ENCODE measurements around the gene WNT1. TPM values are rescaled to one million over a fixed set of nuclear protein-coding genes. Genes with fewer than 3 reads are reported as not detected.

The WNT1 gene
- total RNA-seq, 1 experiment from 2014 or later = not detected

GRCh38 chr12:49027846-49028555 lies 49.9 kb downstream of the WNT1 start:
- BruUV-seq (replicated peaks) = no TSS peak
- Mint-ChIP-seq H3K27ac (ENCODE audit: unreplicated experiment) (no peak overlapping the region), H3K4me1 (ENCODE audit: low read depth, unreplicated experiment) (no peaks in the 10 kb centered on the region), H3K4me3 (ENCODE audit: unreplicated experiment) (no peak overlapping the region), H3K36me3 (ENCODE audit: insufficient read depth, unreplicated experiment) (peaks cover 90% of the 10 kb centered on the region), H3K9me3 (ENCODE audit: unreplicated experiment) (no peaks in the 10 kb centered on the region), H3K27me3 (ENCODE audit: insufficient read depth, unreplicated experiment) (no peaks in the 10 kb centered on the region)
- DNase-seq = no peak
- Histone ChIP-seq H3K36me3 (ENCODE audit: control insufficient read depth, insufficient read depth, low read length) (peaks cover 16% of the 10 kb centered on the region), H3K4me3 (ENCODE audit: low read depth, low read length) (no peak overlapping the region), H3K9me3 (no peaks in the 10 kb centered on the region), H3K27me3 (replicated peaks; ENCODE audit: control insufficient read depth, insufficient read depth, low read length) (no peaks in the 10 kb centered on the region), H3K4me1 (no peaks in the 10 kb centered on the region)
- TF ChIP-seq CTCF (IDR thresholded peaks at IDR 0.05; ENCODE audit: insufficient read depth in 1 of 2, low read depth in 1 of 2, low read length in 1 of 2, severe bottlenecking in 1 of 2, unreplicated experiment in 1 of 2) = no peak
- POLR2A ChIA-PET = no interaction called here
- intact Hi-C loops (cut with micrococcal nuclease; ENCODE audit: unreplicated experiment) = no loop called here
- CTCF ChIA-PET = interaction anchor here (0.6 kb wide), 1 partner anchor 36 kb away, joined by 3 read pairs; no protein-coding TSS in a partner anchor

DNA sequence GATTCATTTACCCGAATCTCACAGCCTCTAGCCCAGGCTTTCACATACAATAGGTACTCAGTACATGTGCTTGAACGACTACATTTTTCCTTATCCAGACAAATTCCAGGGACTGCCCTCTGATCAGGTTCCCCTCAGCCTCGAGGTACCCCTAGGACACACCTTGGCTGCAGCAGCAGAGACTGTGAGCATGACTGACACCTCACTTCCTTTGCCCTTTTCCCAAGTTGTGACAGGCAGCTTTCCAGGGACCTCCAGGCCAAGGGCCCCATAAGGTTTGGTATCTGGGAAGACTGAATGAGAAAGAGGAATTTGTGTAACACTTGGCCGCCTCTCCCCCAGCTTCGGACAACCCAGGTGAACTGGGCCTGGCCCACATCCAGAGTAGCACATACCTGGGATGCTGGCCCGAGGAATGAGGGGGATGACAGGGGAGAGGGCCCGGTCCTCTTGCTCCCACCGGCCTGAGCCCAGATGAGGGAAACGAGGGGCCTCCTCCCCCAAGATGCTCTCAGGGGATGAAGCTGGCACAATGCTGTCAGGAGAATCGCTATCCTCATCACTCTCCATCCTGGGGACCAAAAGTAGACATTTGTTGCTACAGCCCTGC lies 50.6 kb downstream of the WNT1 start:
- Histone ChIP-seq H3K36me3 (ENCODE audit: control insufficient read depth, insufficient read depth, low read length) (peaks cover 16% of the 10 kb centered on the region), H3K4me3 (ENCODE audit: low read depth, low read length) (no peak overlapping the region), H3K4me1 (no peaks in the 10 kb centered on the region), H3K9me3 (no peaks in the 10 kb centered on the region), H3K27me3 (replicated peaks; ENCODE audit: control insufficient read depth, insufficient read depth, low read length) (no peaks in the 10 kb centered on the region)
- no peaks in the 10 kb centered on the region for H3K9me3 Mint-ChIP-seq (ENCODE audit: unreplicated experiment)
- H3K27ac Mint-ChIP-seq (ENCODE audit: unreplicated experiment) = no peak overlapping the region
- H3K4me1 Mint-ChIP-seq (ENCODE audit: low read depth, unreplicated experiment) = no peaks in the 10 kb centered on the region
- POLR2A ChIA-PET = no interaction called here
- no peak for TF ChIP-seq CTCF (IDR thresholded peaks at IDR 0.05; ENCODE audit: insufficient read depth in 1 of 2, low read depth in 1 of 2, low read length in 1 of 2, severe bottlenecking in 1 of 2, unreplicated experiment in 1 of 2)
- DNase-seq = no peak
- no peak overlapping the region for H3K4me3 Mint-ChIP-seq (ENCODE audit: unreplicated experiment)
- no peaks in the 10 kb centered on the region for H3K27me3 Mint-ChIP-seq (ENCODE audit: insufficient read depth, unreplicated experiment)
- intact Hi-C loops (cut with micrococcal nuclease; ENCODE audit: unreplicated experiment) = no loop called here
- CTCF ChIA-PET = no interaction called here
- H3K36me3 Mint-ChIP-seq (ENCODE audit: insufficient read depth, unreplicated experiment) = peaks cover 92% of the 10 kb centered on the region
- BruUV-seq (replicated peaks) = no TSS peak

GRCh38 chr12:49030119-49030518 lies 52.0 kb downstream of the WNT1 start:
- H3K9me3 ChIP-seq = no peaks in the 10 kb centered on the region
- Mint-ChIP-seq H3K9me3 (ENCODE audit: unreplicated experiment) (no peaks in the 10 kb centered on the region), H3K27me3 (ENCODE audit: insufficient read depth, unreplicated experiment) (no peaks in the 10 kb centered on the region), H3K4me1 (ENCODE audit: low read depth, unreplicated experiment) (no peaks in the 10 kb centered on the region), H3K36me3 (ENCODE audit: insufficient read depth, unreplicated experiment) (peaks cover 94% of the 10 kb centered on the region), H3K4me3 (ENCODE audit: unreplicated experiment) (no peak overlapping the region), H3K27ac (ENCODE audit: unreplicated experiment) (no peak overlapping the region)
- TF ChIP-seq CTCF (IDR thresholded peaks at IDR 0.05; ENCODE audit: insufficient read depth in 1 of 2, low read depth in 1 of 2, low read length in 1 of 2, severe bottlenecking in 1 of 2, unreplicated experiment in 1 of 2) = no peak
- ChIA-PET CTCF (no interaction called here), POLR2A (no interaction called here)
- H3K27me3 ChIP-seq (replicated peaks; ENCODE audit: control insufficient read depth, insufficient read depth, low read length) = no peaks in the 10 kb centered on the region
- no peak overlapping the region for H3K4me3 ChIP-seq (ENCODE audit: low read depth, low read length)
- no TSS peak for BruUV-seq (replicated peaks)
- no peak for DNase-seq
- intact Hi-C loops (cut with micrococcal nuclease; ENCODE audit: unreplicated experiment) = no loop called here
- no peaks in the 10 kb centered on the region for H3K4me1 ChIP-seq
- peaks cover 16% of the 10 kb centered on the region for H3K36me3 ChIP-seq (ENCODE audit: control insufficient read depth, insufficient read depth, low read length)
